ENCODE measurements around the gene IVNS1ABP.
"Not testable (repeated sequence)": the region's sequence is repeated elsewhere in the genome, so short reads cannot be mapped to it uniquely, and the experiment has no call there.

IVNS1ABP gene

GRCh38 chr1:185251928-185252327 lies 65.1 kb downstream of the IVNS1ABP start:
- not testable (repeated sequence) for DNase-seq

- no peak for DNase-seq
Measured at GRCh38 chr1:185250063-185250462, 67.0 kb downstream of the IVNS1ABP start.

GRCh38 chr1:185249563-185249962 lies 67.5 kb downstream of the IVNS1ABP start:
- no peak for DNase-seq
